Vagina (tissue), 2 donors: ENCODE results near the gene CDH4. TPM values are rescaled to one million over a fixed set of nuclear protein-coding genes. Genes with fewer than 3 reads are reported as not detected.

Experiments
- DNase-seq, 2 donors: peaks; one replicate each; pipeline ENCODE4 v3.0.0-alpha.2; 2017; ENCODE audit errors: extremely low spot score in 2 of 2
- H3K27ac ChIP-seq: fragments of 200-600 bp; sonication (generic); one replicate; pipeline ENCODE4 v1.5.1; 2019
- H3K27me3 ChIP-seq: fragments of 200-600 bp; sonication (generic); one replicate; pipeline ENCODE4 v1.5.1; 2019
- H3K36me3 ChIP-seq, 2 donors: fragments of 200-600 bp; sonication (generic); one replicate each; pipeline ENCODE4 v1.5.1; 2017 to 2019
- H3K4me1 ChIP-seq: fragments of 200-600 bp; sonication (generic); one replicate; pipeline ENCODE4 v1.5.1; 2019
- H3K4me3 ChIP-seq, 2 donors: fragments of 200-600 bp; sonication (generic); 1 replicate in 1 of 2; 2 replicates in 1 of 2; pipeline ENCODE4 v1.5.1; 2016 to 2019
- H3K9me3 ChIP-seq: fragments of 200-600 bp; sonication (generic); one replicate; pipeline ENCODE4 v1.5.1; 2019
- POLR2A ChIP-seq, 2 donors: fragments of 450-650 bp; IDR thresholded peaks; one replicate each; pipeline ENCODE4 v1.6.1; 2017; ENCODE audit warnings: antibody characterized with exemption in 2 of 2, mild to moderate bottlenecking in 2 of 2, moderate library complexity in 2 of 2
- POLR2AphosphoS5 ChIP-seq, 2 donors: sonication (generic); formaldehyde crosslinking; IDR thresholded peaks; one replicate each; pipeline ENCODE4 v1.9.0; 2017; ENCODE audit warnings: antibody characterized with exemption in 2 of 2, mild to moderate bottlenecking in 2 of 2, low read depth in 1 of 2; ENCODE audit not compliant: insufficient read depth in 1 of 2
- intact Hi-C: fragments of 100-400 bp; cut with DNase I; formaldehyde crosslinking; loops from one replicate; pipeline ENCODE4 v1.15.1; 2023
- total RNA-seq: library from RNA; depleted of rRNA; stranded (reverse); fragments of >200 nt; gene quantifications from one replicate; pipeline ENCODE4 v1.2.3, GENCODE V29; 2016
- TF ChIP-seq, protein P1 (sequence below), 3 experiments: fragments of 450-650 bp in 2 of 3; fragments of 200-600 bp in 1 of 3; sonication (generic) in 1 of 3; IDR thresholded peaks; one replicate each; pipeline ENCODE4 v1.5.1; 2017 to 2019; ENCODE audit warnings: antibody characterized with exemption in 3 of 3, mild to moderate bottlenecking in 2 of 3, moderate library complexity in 2 of 3

CDH4 gene
- total RNA-seq, 1 donor from 2014 or later: 0.25 TPM

GRCh38 chr20:61287583-61288275 is 35.7 kb downstream of the CDH4 start:
- Histone ChIP-seq H3K4me3 (no peak overlapping the region), H3K27me3 (no peaks in the 10 kb centered on the region), H3K27ac (no peak overlapping the region), H3K9me3 (no peaks in the 10 kb centered on the region), H3K4me1 (no peaks in the 10 kb centered on the region), H3K36me3 (no peaks in the 10 kb centered on the region)
- no peak for TF ChIP-seq POLR2A (IDR thresholded peaks at IDR 0.05)
- no peak for TF ChIP-seq POLR2AphosphoS5 (IDR thresholded peaks at IDR 0.05; ENCODE audit: insufficient read depth in 1 of 2, low read depth in 1 of 2)
- TF ChIP-seq, protein P1, sequence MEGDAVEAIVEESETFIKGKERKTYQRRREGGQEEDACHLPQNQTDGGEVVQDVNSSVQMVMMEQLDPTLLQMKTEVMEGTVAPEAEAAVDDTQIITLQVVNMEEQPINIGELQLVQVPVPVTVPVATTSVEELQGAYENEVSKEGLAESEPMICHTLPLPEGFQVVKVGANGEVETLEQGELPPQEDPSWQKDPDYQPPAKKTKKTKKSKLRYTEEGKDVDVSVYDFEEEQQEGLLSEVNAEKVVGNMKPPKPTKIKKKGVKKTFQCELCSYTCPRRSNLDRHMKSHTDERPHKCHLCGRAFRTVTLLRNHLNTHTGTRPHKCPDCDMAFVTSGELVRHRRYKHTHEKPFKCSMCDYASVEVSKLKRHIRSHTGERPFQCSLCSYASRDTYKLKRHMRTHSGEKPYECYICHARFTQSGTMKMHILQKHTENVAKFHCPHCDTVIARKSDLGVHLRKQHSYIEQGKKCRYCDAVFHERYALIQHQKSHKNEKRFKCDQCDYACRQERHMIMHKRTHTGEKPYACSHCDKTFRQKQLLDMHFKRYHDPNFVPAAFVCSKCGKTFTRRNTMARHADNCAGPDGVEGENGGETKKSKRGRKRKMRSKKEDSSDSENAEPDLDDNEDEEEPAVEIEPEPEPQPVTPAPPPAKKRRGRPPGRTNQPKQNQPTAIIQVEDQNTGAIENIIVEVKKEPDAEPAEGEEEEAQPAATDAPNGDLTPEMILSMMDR (IDR thresholded peaks at IDR 0.05): no peak
- intact Hi-C loops: no loop called here
- no peak for DNase-seq

- TF ChIP-seq POLR2A (IDR thresholded peaks at IDR 0.05) (no peak), POLR2AphosphoS5 (IDR thresholded peaks at IDR 0.05; ENCODE audit: insufficient read depth in 1 of 2, low read depth in 1 of 2) (no peak)
- TF ChIP-seq, protein P1 (IDR thresholded peaks at IDR 0.05): no peak
- intact Hi-C loops: no loop called here
- H3K27ac ChIP-seq: no peak overlapping the region
- H3K4me1 ChIP-seq: no peaks in the 10 kb centered on the region
- H3K9me3 ChIP-seq: no peaks in the 10 kb centered on the region
- no peak overlapping the region for H3K4me3 ChIP-seq
- H3K27me3 ChIP-seq: no peaks in the 10 kb centered on the region
- H3K36me3 ChIP-seq: no peaks in the 10 kb centered on the region
- DNase-seq: no peak
Measured at GRCh38 chr20:61288331-61288784, 36.3 kb downstream of the CDH4 start.

DNA sequence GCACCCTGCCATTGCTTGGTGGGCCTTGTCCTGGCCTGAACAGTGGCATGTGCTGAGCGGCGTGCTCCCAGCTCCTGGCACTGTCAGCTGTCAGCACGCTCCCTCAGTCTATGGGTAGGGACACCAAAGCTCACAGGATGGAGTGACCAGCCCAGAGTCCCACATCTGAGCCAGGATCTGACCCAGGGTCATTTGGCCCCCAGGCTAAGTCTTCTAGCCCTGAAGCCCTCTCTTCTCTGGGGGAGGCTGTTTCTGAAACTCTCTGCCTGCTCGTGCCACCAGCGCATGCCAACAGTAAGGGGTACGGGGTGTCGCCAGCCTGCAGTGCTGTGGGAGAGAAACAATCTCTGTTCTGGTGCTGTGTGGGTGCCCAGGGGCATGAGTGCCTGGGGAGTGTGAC is 37.1 kb downstream of the CDH4 start:
- H3K27me3 ChIP-seq: no peaks in the 10 kb centered on the region
- H3K27ac ChIP-seq: no peak overlapping the region
- DNase-seq: no peak
- H3K4me3 ChIP-seq: no peak overlapping the region
- no peaks in the 10 kb centered on the region for H3K36me3 ChIP-seq
- H3K9me3 ChIP-seq: no peaks in the 10 kb centered on the region
- TF ChIP-seq, protein P1 (IDR thresholded peaks at IDR 0.05): no peak
- no peak for TF ChIP-seq POLR2AphosphoS5 (IDR thresholded peaks at IDR 0.05; ENCODE audit: insufficient read depth in 1 of 2, low read depth in 1 of 2)
- no peak for TF ChIP-seq POLR2A (IDR thresholded peaks at IDR 0.05)
- intact Hi-C loops: no loop called here
- H3K4me1 ChIP-seq: no peaks in the 10 kb centered on the region

- DNase-seq: no peak
- no peaks in the 10 kb centered on the region for H3K4me1 ChIP-seq
- no peak overlapping the region for H3K4me3 ChIP-seq
- no peak overlapping the region for H3K27ac ChIP-seq
- no peaks in the 10 kb centered on the region for H3K27me3 ChIP-seq
- H3K9me3 ChIP-seq: no peaks in the 10 kb centered on the region
- no peaks in the 10 kb centered on the region for H3K36me3 ChIP-seq
- intact Hi-C loops: no loop called here
- TF ChIP-seq, protein P1 (IDR thresholded peaks at IDR 0.05): no peak
- no peak for TF ChIP-seq POLR2AphosphoS5 (IDR thresholded peaks at IDR 0.05; ENCODE audit: insufficient read depth in 1 of 2, low read depth in 1 of 2)
- no peak for TF ChIP-seq POLR2A (IDR thresholded peaks at IDR 0.05)
Measured at GRCh38 chr20:61290721-61291120, 38.7 kb downstream of the CDH4 start.

- no peak for DNase-seq
- Histone ChIP-seq H3K4me1 (no peaks in the 10 kb centered on the region), H3K4me3 (no peak overlapping the region), H3K9me3 (no peaks in the 10 kb centered on the region), H3K27me3 (no peaks in the 10 kb centered on the region), H3K36me3 (no peaks in the 10 kb centered on the region), H3K27ac (no peak overlapping the region)
- intact Hi-C loops: no loop called here
- TF ChIP-seq, protein P1 (IDR thresholded peaks at IDR 0.05): no peak
- TF ChIP-seq POLR2AphosphoS5 (IDR thresholded peaks at IDR 0.05; ENCODE audit: insufficient read depth in 1 of 2, low read depth in 1 of 2): no peak
- no peak for TF ChIP-seq POLR2A (IDR thresholded peaks at IDR 0.05)
Measured at GRCh38 chr20:61291166-61291829, 39.2 kb downstream of the CDH4 start.
